ENCODE results near the gene NXPH3. TPM values are rescaled to one million over a fixed set of nuclear protein-coding genes. Genes with fewer than 3 reads are reported as not detected.

NXPH3 gene
- total RNA-seq, 6 experiments from 2014 or later: 0.09 to 0.43 (median 0.21) TPM; not detected in 1

DNA sequence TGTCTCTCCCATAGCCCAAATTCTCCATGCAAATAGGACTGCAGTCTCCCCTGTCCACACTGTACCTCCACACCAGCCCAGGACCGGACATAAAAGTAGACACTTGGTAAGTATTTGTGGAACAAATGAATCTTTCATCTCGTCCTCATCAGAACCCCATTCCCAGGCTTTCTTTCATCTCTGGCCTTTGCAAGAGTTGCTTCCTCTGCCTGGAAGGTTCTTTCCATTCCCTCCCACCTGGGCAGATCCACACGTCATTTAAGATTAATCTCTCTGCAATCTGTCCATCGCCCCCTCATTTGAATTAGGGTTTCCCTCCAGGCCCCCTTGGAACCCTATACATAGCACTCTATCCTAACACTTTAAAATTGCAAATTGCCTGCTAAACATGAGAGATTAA, 3.9 kb upstream of the NXPH3 start:
- 54% methylated on average over 4 of the region's 4 CpGs for WGBS (ENCODE audit: insufficient coverage, low coverage, low lambda C conversion rate, missing lambda C conversion rate)
- Histone ChIP-seq H3K27ac (no peak overlapping the region), H3K27me3 (peaks cover 0 to 9% of the 10 kb centered on the region in 2 donors), H3K9me3 (no peaks in the 10 kb centered on the region), H3K36me3 (no peaks in the 10 kb centered on the region), H3K4me1 (peaks cover 0 to 8% (median 0%) of the 10 kb centered on the region in 4 donors), H3K4me3 (no peak overlapping the region)
- intact Hi-C loops (cut with DNase I): loop anchor here (2.0 to 10.0 kb wide), 4 partner anchors 126 to 213 kb away; partner anchors contain the start of gene KAT7 (in 1 of the 2)
- no peak for DNase-seq
- no peak for ATAC-seq
- TF ChIP-seq, protein P1, sequence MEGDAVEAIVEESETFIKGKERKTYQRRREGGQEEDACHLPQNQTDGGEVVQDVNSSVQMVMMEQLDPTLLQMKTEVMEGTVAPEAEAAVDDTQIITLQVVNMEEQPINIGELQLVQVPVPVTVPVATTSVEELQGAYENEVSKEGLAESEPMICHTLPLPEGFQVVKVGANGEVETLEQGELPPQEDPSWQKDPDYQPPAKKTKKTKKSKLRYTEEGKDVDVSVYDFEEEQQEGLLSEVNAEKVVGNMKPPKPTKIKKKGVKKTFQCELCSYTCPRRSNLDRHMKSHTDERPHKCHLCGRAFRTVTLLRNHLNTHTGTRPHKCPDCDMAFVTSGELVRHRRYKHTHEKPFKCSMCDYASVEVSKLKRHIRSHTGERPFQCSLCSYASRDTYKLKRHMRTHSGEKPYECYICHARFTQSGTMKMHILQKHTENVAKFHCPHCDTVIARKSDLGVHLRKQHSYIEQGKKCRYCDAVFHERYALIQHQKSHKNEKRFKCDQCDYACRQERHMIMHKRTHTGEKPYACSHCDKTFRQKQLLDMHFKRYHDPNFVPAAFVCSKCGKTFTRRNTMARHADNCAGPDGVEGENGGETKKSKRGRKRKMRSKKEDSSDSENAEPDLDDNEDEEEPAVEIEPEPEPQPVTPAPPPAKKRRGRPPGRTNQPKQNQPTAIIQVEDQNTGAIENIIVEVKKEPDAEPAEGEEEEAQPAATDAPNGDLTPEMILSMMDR (IDR thresholded peaks at IDR 0.05): no peak
- TF ChIP-seq POLR2A (IDR thresholded peaks at IDR 0.05): no peak

DNA sequence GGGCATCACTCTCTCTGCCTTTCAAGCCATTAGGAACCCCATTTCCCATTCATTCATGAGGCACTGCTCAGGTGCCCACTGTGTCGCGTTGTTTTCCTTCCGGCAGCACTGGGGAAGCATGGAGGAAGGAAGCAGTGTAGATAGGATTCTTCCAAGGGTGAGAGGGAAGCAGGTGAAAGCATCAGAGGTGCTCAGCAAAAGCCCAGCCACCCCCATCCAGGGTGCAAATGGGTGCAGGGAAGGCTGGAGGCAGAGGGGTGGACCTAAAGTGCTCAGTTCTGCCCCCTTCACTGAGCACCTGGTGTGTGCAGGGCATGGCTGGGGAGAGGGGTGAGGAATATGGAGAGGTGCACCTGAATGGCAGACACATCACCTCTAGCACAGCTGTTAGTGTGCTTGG, 3.4 kb upstream of the NXPH3 start:
- TF ChIP-seq, protein P1 (IDR thresholded peaks at IDR 0.05): no peak
- no peak for TF ChIP-seq POLR2A (IDR thresholded peaks at IDR 0.05)
- Histone ChIP-seq H3K4me1 (peaks cover 0 to 8% (median 0%) of the 10 kb centered on the region in 4 donors), H3K36me3 (no peaks in the 10 kb centered on the region), H3K4me3 (no peak overlapping the region), H3K27ac (no peak overlapping the region), H3K27me3 (peaks cover 0 to 9% of the 10 kb centered on the region in 2 donors), H3K9me3 (no peaks in the 10 kb centered on the region)
- 65% methylated on average over 2 of the region's 3 CpGs for WGBS (ENCODE audit: insufficient coverage, low coverage, low lambda C conversion rate, missing lambda C conversion rate)
- intact Hi-C loops (cut with DNase I): loop anchor here (5.0 to 10.0 kb wide), 3 partner anchors 125 to 213 kb away; partner anchors contain the start of gene KAT7 (in 1 of the 2)
- no peak for DNase-seq
- ATAC-seq: no peak

DNA sequence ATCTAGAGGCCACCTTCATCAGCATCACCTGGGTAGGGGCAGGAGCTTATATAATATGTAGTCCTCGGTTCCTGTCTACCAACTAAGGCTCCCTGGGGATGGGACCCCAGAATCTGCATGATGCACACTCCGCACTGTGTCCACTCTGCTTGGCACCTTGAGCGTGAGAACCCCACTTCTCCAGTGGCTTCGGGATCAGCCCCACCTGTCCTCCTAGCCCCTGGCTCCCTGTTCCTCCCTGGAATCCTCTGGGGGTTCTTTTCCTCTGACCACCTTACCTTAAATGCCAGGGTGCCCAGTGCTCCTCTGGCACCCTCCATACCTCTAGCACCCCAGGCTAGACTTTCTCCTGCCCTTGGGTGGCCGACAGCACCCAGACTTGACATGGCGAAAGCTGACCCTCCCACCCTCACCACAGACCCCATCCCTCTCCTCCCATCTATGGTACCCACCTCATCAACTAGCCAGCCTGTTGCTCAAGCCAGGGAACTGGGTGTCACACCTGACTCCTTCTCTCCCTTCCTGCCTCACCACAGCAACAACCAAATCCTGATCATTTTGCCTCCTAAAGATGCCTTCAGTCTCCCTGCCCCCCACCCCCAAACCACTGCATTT, 2.8 kb upstream of the NXPH3 start:
- H3K36me3 ChIP-seq: no peaks in the 10 kb centered on the region
- 47% methylated on average over 3 of the region's 6 CpGs for WGBS (ENCODE audit: insufficient coverage, low coverage, low lambda C conversion rate, missing lambda C conversion rate)
- no peak overlapping the region for H3K27ac ChIP-seq
- DNase-seq (no peak), ATAC-seq (no peak)
- intact Hi-C loops (cut with DNase I): loop anchor here (5.0 to 10.0 kb wide), 3 partner anchors 124 to 212 kb away; partner anchors contain the start of gene KAT7 (in 1 of the 2)
- H3K4me1 ChIP-seq: peaks cover 0 to 8% (median 0%) of the 10 kb centered on the region in 4 donors
- H3K27me3 ChIP-seq: peaks cover 0 to 9% of the 10 kb centered on the region in 2 donors
- TF ChIP-seq, protein P1 (IDR thresholded peaks at IDR 0.05): no peak
- TF ChIP-seq POLR2A (IDR thresholded peaks at IDR 0.05): no peak
- no peak overlapping the region for H3K4me3 ChIP-seq
- no peaks in the 10 kb centered on the region for H3K9me3 ChIP-seq

DNA sequence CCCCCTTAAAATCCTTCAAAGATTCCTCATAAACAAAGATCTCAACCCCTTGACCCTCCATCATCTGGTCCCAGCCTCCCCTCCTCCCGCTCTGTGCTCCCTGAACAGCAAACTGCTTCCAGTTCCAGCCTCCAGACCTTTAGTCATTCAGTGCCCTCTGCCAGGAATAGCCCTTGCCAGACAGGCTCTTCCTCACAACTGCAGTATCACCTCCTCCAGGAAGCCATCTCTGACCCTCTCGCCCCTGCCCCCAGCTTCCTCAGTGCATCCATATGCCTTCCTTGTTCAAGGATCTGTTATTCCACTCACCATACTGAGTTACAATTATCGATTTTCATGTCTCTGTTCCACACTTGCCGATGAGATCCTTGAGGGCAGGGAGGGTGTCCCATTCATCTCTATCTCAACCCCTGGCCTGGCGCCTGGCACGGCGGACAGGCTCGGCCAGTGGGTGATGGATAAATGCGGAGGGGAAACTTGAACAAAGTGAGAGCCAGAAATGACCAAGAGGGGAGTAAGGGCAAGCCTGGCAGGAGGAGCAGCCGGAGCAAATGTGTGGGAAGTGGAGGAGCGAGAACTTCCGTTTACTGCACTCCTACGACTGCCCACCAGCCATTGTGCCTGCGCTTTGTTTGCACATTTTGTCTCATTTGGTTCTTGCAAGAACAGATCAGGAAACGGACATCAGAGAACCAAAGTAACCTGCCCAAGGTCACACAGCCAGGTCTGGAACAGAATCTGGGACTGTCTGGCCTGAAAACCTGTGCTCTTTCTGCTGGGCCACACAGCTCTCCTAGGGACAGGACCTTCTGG, 2.0 kb upstream of the NXPH3 start:
- no peak for ATAC-seq
- 40% methylated on average over 9 of the region's 15 CpGs for WGBS (ENCODE audit: insufficient coverage, low coverage, low lambda C conversion rate, missing lambda C conversion rate)
- intact Hi-C loops (cut with DNase I): loop anchor here (5.0 to 10.0 kb wide), 3 partner anchors 124 to 211 kb away; partner anchors contain the start of gene KAT7 (in 1 of the 2)
- DNase-seq: no peak
- no peak for TF ChIP-seq POLR2A (IDR thresholded peaks at IDR 0.05)
- TF ChIP-seq, protein P1 (IDR thresholded peaks at IDR 0.05): no peak
- no peak overlapping the region for H3K27ac ChIP-seq
- H3K36me3 ChIP-seq: no peaks in the 10 kb centered on the region
- peaks cover 0 to 9% of the 10 kb centered on the region in 2 donors for H3K27me3 ChIP-seq
- peaks cover 0 to 8% (median 0%) of the 10 kb centered on the region in 4 donors for H3K4me1 ChIP-seq
- no peaks in the 10 kb centered on the region for H3K9me3 ChIP-seq
- no peak overlapping the region for H3K4me3 ChIP-seq
